ENCODE data around the gene PCF11. TPM values are rescaled to one million over a fixed set of nuclear protein-coding genes. Genes with fewer than 3 reads are reported as not detected.

PCF11 gene
- total RNA-seq, 1 experiment from 2014 or later: 41.7 TPM

DNA sequence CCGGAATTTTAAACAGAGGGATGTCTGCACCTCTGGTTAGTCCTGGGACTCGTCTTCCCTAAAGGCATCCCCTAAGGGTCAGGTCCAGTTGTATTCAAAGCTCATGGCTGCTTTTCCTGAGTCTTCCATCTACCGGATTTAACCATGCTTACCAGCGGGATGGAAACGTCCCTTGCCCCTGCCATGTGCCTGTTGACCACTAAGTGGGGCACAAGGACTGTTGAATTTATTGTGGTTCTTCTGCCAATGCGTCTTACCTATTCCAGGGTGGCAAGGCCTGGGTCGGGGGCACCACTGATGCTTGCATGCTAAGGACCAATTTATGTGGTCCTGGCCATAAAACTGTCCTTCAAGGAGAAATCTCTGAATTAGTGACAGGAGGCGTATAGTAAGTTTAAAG is 62.2 kb downstream of the PCF11 start:
- peak; percentile 10 for DNase-seq
- H3K27me3 ChIP-seq (ENCODE audit: low read length): no peaks in the 10 kb centered on the region
- H3K36me3 ChIP-seq (ENCODE audit: low read depth, low read length): no peaks in the 10 kb centered on the region
- intact Hi-C loops (cut with micrococcal nuclease): no loop called here
- no peaks in the 10 kb centered on the region for H3K4me1 ChIP-seq (ENCODE audit: insufficient read depth, low read length)
- no peaks in the 10 kb centered on the region for H3F3A ChIP-seq (ENCODE audit: low read length, unreplicated experiment)
- H3K79me2 ChIP-seq (ENCODE audit: low read length): no peaks in the 10 kb centered on the region
- no peak overlapping the region for H2AFZ ChIP-seq (ENCODE audit: low read length)
- ChIA-PET POLR2A (ENCODE audit: unreplicated experiment) (no interaction called here), CTCF (interaction anchor here (0.6 kb wide), 1 partner anchor 1305 kb away, joined by 3 read pairs; no protein-coding TSS in a partner anchor)
- TF ChIP-seq EZH2phosphoT487 (IDR thresholded peaks at IDR 0.05; ENCODE audit: borderline replicate concordance, low read length): no peak
- TF ChIP-seq EZH2 (IDR thresholded peaks at IDR 0.05; ENCODE audit: low read length, unreplicated experiment): no peak
- TF ChIP-seq, protein P1, sequence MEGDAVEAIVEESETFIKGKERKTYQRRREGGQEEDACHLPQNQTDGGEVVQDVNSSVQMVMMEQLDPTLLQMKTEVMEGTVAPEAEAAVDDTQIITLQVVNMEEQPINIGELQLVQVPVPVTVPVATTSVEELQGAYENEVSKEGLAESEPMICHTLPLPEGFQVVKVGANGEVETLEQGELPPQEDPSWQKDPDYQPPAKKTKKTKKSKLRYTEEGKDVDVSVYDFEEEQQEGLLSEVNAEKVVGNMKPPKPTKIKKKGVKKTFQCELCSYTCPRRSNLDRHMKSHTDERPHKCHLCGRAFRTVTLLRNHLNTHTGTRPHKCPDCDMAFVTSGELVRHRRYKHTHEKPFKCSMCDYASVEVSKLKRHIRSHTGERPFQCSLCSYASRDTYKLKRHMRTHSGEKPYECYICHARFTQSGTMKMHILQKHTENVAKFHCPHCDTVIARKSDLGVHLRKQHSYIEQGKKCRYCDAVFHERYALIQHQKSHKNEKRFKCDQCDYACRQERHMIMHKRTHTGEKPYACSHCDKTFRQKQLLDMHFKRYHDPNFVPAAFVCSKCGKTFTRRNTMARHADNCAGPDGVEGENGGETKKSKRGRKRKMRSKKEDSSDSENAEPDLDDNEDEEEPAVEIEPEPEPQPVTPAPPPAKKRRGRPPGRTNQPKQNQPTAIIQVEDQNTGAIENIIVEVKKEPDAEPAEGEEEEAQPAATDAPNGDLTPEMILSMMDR (conservative IDR thresholded peaks at IDR 0.05; ENCODE audit: low read depth, low read length): peak; percentile 56
- H3K4me3 ChIP-seq (ENCODE audit: low read length): no peak overlapping the region
- no peaks in the 10 kb centered on the region for H3K9me2 ChIP-seq (replicated peaks; ENCODE audit: low read length)
- no TSS peak for BruUV-seq (replicated peaks)
- H3K4me2 ChIP-seq (ENCODE audit: low read length): no peak overlapping the region
- no peak overlapping the region for H3K9ac ChIP-seq (ENCODE audit: low read length)
- H4K20me1 ChIP-seq (ENCODE audit: low read length): no peaks in the 10 kb centered on the region
- ATAC-seq: peak; percentile 50; the same call in 1 of the 2 replicates
- no peaks in the 10 kb centered on the region for H3K9me3 ChIP-seq (ENCODE audit: low read length)
- no peak overlapping the region for H3K27ac ChIP-seq (ENCODE audit: low read length)

DNA sequence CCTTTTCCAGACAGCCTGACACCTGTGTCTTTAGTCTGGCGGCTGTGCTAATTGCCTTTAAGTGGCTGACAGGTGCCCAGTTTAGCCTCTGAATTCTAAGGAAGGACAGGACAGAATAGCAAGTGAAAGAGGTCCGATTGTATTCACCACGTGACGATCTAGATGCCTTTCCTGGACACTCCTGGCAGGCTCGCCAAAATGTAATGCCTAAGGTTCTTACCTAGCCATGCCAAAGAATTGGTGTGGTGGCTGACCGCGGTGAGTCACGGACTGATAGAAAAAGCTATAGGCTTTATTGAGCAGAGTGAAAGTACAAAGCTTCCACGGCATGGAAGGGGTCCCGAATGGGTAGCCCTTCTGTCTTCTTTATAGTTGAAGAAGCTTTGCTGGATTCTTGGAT is 63.3 kb downstream of the PCF11 start:
- no peak overlapping the region for H3K4me2 ChIP-seq (ENCODE audit: low read length)
- no peaks in the 10 kb centered on the region for H3K9me3 ChIP-seq (ENCODE audit: low read length)
- no peak overlapping the region for H2AFZ ChIP-seq (ENCODE audit: low read length)
- BruUV-seq (replicated peaks): no TSS peak
- H3K9me2 ChIP-seq (replicated peaks; ENCODE audit: low read length): no peaks in the 10 kb centered on the region
- no peaks in the 10 kb centered on the region for H3K27me3 ChIP-seq (ENCODE audit: low read length)
- no peak overlapping the region for H3K9ac ChIP-seq (ENCODE audit: low read length)
- H3K4me3 ChIP-seq (ENCODE audit: low read length): no peak overlapping the region
- intact Hi-C loops (cut with micrococcal nuclease): no loop called here
- H4K20me1 ChIP-seq (ENCODE audit: low read length): no peaks in the 10 kb centered on the region
- peak; percentile 19 for DNase-seq
- TF ChIP-seq EZH2 (IDR thresholded peaks at IDR 0.05; ENCODE audit: low read length, unreplicated experiment) (no peak), EZH2phosphoT487 (IDR thresholded peaks at IDR 0.05; ENCODE audit: borderline replicate concordance, low read length) (no peak)
- TF ChIP-seq, protein P1 (conservative IDR thresholded peaks at IDR 0.05; ENCODE audit: low read depth, low read length): no peak
- H3F3A ChIP-seq (ENCODE audit: low read length, unreplicated experiment): no peaks in the 10 kb centered on the region
- H3K79me2 ChIP-seq (ENCODE audit: low read length): no peaks in the 10 kb centered on the region
- ChIA-PET CTCF (no interaction called here), POLR2A (ENCODE audit: unreplicated experiment) (no interaction called here)
- ATAC-seq: no peak
- no peaks in the 10 kb centered on the region for H3K36me3 ChIP-seq (ENCODE audit: low read depth, low read length)
- no peak overlapping the region for H3K27ac ChIP-seq (ENCODE audit: low read length)
- H3K4me1 ChIP-seq (ENCODE audit: insufficient read depth, low read length): no peaks in the 10 kb centered on the region

DNA sequence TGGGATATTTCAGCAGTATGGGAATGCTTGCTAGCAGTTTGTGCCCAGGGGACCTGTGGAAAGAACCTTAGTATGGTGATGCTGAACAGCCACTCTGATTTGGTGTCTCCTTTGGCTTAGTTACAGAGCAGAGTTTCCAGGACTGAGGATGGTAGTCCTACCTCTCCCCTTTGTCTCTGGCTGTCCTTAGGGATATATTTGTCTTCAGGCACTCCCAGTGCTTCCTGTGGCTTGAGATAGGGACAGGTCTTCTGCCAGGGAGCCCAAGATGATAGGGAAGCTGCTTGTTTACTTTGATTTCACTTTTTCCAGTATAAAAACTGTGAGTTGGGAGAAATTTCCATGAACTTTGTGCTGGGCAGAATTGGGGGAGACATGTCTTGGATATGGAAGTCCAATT is 64.8 kb downstream of the PCF11 start:
- CTCF ChIA-PET: no interaction called here
- Histone ChIP-seq H3K9me3 (ENCODE audit: low read length) (no peaks in the 10 kb centered on the region), H3F3A (ENCODE audit: low read length, unreplicated experiment) (no peaks in the 10 kb centered on the region), H3K9ac (ENCODE audit: low read length) (no peak overlapping the region), H2AFZ (ENCODE audit: low read length) (no peak overlapping the region), H3K4me3 (ENCODE audit: low read length) (no peak overlapping the region), H3K4me2 (ENCODE audit: low read length) (no peak overlapping the region), H3K36me3 (ENCODE audit: low read depth, low read length) (no peaks in the 10 kb centered on the region), H3K4me1 (ENCODE audit: insufficient read depth, low read length) (no peaks in the 10 kb centered on the region), H4K20me1 (ENCODE audit: low read length) (no peaks in the 10 kb centered on the region), H3K27me3 (ENCODE audit: low read length) (no peaks in the 10 kb centered on the region), H3K27ac (ENCODE audit: low read length) (no peak overlapping the region), H3K9me2 (replicated peaks; ENCODE audit: low read length) (no peaks in the 10 kb centered on the region), H3K79me2 (ENCODE audit: low read length) (no peaks in the 10 kb centered on the region)
- POLR2A ChIA-PET (ENCODE audit: unreplicated experiment): no interaction called here
- intact Hi-C loops (cut with micrococcal nuclease): no loop called here
- ATAC-seq (no peak), DNase-seq (no peak)
- TF ChIP-seq EZH2 (IDR thresholded peaks at IDR 0.05; ENCODE audit: low read length, unreplicated experiment) (no peak), EZH2phosphoT487 (IDR thresholded peaks at IDR 0.05; ENCODE audit: borderline replicate concordance, low read length) (no peak)
- TF ChIP-seq, protein P1 (conservative IDR thresholded peaks at IDR 0.05; ENCODE audit: low read depth, low read length): no peak
- BruUV-seq (replicated peaks): no TSS peak
